Astrocyte of the spinal cord (primary cell): ENCODE data around the gene KCNE4.

Source experiments
- DNase-seq: peaks from one replicate; pipeline ENCODE4 v3.0.0; 2011; ENCODE audit warnings: low read depth, low spot score
- H3K4me3 ChIP-seq: 2 replicates; pipeline ENCODE4 v1.5.1; 2011; ENCODE audit warnings: low read depth, mild to moderate bottlenecking, low read length, moderate library complexity
- CTCF ChIP-seq: IDR thresholded peaks from 2 replicates; pipeline ENCODE4 v1.5.1; 2012; ENCODE audit warnings: low read depth, mild to moderate bottlenecking, low read length, inconsistent platforms
- in situ Hi-C: cut with HindIII; loops from 2 replicates; pipeline ENCODE4 v1.10.0; 2017; ENCODE audit warnings: low sequenced_read_pairs

The KCNE4 gene

GRCh38 chr2:223012291-223012690, 39.7 kb upstream of the KCNE4 start:
- H3K4me3 ChIP-seq: no peak overlapping the region
- no peak for TF ChIP-seq CTCF
- in situ Hi-C loops: no loop called here
- DNase-seq: no peak

GRCh38 chr2:223019390-223019930, 32.5 kb upstream of the KCNE4 start:
- DNase-seq: no peak
- no peak overlapping the region for H3K4me3 ChIP-seq
- TF ChIP-seq CTCF: no peak
- in situ Hi-C loops: no loop called here

- DNase-seq: no peak
Observed at GRCh38 chr2:223019987-223020717, 31.8 kb upstream of the KCNE4 start.

GRCh38 chr2:223020971-223021675, 30.9 kb upstream of the KCNE4 start:
- no peak for TF ChIP-seq CTCF
- DNase-seq: no peak
- H3K4me3 ChIP-seq: no peak overlapping the region
- in situ Hi-C loops: no loop called here

More at GRCh38 chr2:223019987-223020717, 31.8 kb upstream of the KCNE4 start:
- H3K4me3 ChIP-seq: no peak overlapping the region
- in situ Hi-C loops: no loop called here
- no peak for TF ChIP-seq CTCF

GRCh38 chr2:223026357-223027110, 25.5 kb upstream of the KCNE4 start:
- in situ Hi-C loops: no loop called here
- no peak for TF ChIP-seq CTCF
- H3K4me3 ChIP-seq: no peak overlapping the region
- DNase-seq: peak; percentile 48

- no peak overlapping the region for H3K4me3 ChIP-seq
- TF ChIP-seq CTCF: no peak
- DNase-seq: peak; percentile 77
- in situ Hi-C loops: no loop called here
Observed at GRCh38 chr2:223027442-223027841, 24.5 kb upstream of the KCNE4 start.
